Astrocyte of the spinal cord (primary cell): ENCODE data around the gene MAMDC2.

Source experiments
- DNase-seq: peaks from one replicate; pipeline ENCODE4 v3.0.0; 2011; ENCODE audit warnings: low read depth, low spot score
- H3K4me3 ChIP-seq: 2 replicates; pipeline ENCODE4 v1.5.1; 2011; ENCODE audit warnings: low read depth, mild to moderate bottlenecking, low read length, moderate library complexity
- CTCF ChIP-seq: IDR thresholded peaks from 2 replicates; pipeline ENCODE4 v1.5.1; 2012; ENCODE audit warnings: low read depth, mild to moderate bottlenecking, low read length, inconsistent platforms
- in situ Hi-C: cut with HindIII; loops from 2 replicates; pipeline ENCODE4 v1.10.0; 2017; ENCODE audit warnings: low sequenced_read_pairs

MAMDC2 gene

GRCh38 chr9:70093944-70094343 is 50.3 kb downstream of the MAMDC2 start:
- TF ChIP-seq CTCF: no peak
- H3K4me3 ChIP-seq: no peak overlapping the region
- DNase-seq: peak; percentile 39
- in situ Hi-C loops: no loop called here

GRCh38 chr9:70094747-70095146 is 51.1 kb downstream of the MAMDC2 start:
- H3K4me3 ChIP-seq: no peak overlapping the region
- in situ Hi-C loops: no loop called here
- no peak for DNase-seq
- no peak for TF ChIP-seq CTCF

- TF ChIP-seq CTCF: no peak
- no peak for DNase-seq
- no peak overlapping the region for H3K4me3 ChIP-seq
- in situ Hi-C loops: no loop called here
These were observed 53.5 kb downstream of the MAMDC2 start for GRCh38 chr9:70097187-70097586.

GRCh38 chr9:70100362-70100761 is 56.7 kb downstream of the MAMDC2 start:
- no peak for DNase-seq
- no peak overlapping the region for H3K4me3 ChIP-seq
- TF ChIP-seq CTCF: no peak
- in situ Hi-C loops: no loop called here

GRCh38 chr9:70101265-70101664 is 57.6 kb downstream of the MAMDC2 start:
- TF ChIP-seq CTCF: no peak
- no peak overlapping the region for H3K4me3 ChIP-seq
- DNase-seq: peak; percentile 55
- in situ Hi-C loops: no loop called here

GRCh38 chr9:70105147-70105546 is 61.5 kb downstream of the MAMDC2 start:
- TF ChIP-seq CTCF: no peak
- in situ Hi-C loops: no loop called here
- no peak for DNase-seq
- H3K4me3 ChIP-seq: no peak overlapping the region

GRCh38 chr9:70106571-70106970 is 62.9 kb downstream of the MAMDC2 start:
- TF ChIP-seq CTCF: no peak
- no peak for DNase-seq
- in situ Hi-C loops: no loop called here
- no peak overlapping the region for H3K4me3 ChIP-seq
